22Rv1 (cell line): ENCODE data around the gene ATG13.

Experiments used
- H3K27ac ChIP-seq: fragments of 450-650 bp; 2 replicates; pipeline ENCODE4 v1.5.1; 2017
- ZFX ChIP-seq: fragments of 450-650 bp; IDR thresholded peaks from 2 replicates; pipeline ENCODE4 v1.6.1; 2017; ENCODE audit warnings: antibody characterized with exemption, borderline replicate concordance
- TF ChIP-seq, protein P1 (sequence below): fragments of 450-650 bp; IDR thresholded peaks from 2 replicates; pipeline ENCODE4 v1.5.1; 2017; ENCODE audit warnings: mild to moderate bottlenecking

Gene ATG13

DNA sequence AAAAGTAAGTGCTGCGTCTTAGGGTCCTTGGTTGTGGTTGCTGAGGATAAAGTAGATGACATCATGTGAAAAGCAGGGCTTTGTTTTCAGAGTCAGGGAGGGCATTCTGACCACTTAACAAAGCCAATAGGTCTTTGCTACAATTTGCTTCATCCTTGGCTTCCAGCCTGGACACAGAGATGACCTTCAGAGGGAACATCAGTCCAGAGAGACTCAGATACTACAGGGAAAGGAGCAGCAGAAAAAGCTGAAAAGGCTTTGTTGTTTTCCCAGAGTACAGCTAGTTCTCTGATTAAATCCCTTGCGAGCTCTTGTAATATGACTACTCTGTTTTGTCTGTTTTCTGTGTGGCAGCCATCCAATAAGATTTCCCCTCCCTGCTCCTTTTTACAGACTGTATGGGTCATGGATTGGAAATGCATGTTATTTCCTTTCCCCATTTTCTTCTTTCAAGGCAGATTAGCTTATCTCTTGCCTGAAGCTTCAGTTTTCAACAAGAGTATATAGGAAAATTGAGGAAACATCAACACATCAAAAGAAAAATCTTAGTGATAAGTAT lies 31.9 kb downstream of the ATG13 start:
- H3K27ac ChIP-seq: peak overlapping the region; percentile 25
- no peak for TF ChIP-seq ZFX

DNA sequence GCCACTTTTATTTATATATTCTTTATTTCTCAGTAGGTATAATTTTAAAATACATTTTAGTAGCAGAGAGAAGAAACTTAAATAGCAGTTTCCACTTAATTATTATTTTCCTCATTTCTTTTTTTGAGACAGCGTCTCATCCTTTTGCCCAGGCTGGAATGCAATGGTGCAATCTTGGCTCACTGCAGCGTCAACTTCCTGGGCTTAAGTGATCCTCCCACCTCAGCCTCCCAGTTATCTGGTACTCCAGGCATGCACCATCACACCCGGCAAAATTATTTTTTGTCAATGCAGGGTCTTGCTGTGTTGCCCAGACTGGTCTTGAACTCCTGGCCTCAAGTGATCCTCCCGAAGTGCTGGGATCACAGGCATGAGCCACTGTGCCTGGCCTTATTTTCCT lies 38.3 kb downstream of the ATG13 start:
- no peak overlapping the region for H3K27ac ChIP-seq
- TF ChIP-seq ZFX: no peak
- TF ChIP-seq, protein P1, sequence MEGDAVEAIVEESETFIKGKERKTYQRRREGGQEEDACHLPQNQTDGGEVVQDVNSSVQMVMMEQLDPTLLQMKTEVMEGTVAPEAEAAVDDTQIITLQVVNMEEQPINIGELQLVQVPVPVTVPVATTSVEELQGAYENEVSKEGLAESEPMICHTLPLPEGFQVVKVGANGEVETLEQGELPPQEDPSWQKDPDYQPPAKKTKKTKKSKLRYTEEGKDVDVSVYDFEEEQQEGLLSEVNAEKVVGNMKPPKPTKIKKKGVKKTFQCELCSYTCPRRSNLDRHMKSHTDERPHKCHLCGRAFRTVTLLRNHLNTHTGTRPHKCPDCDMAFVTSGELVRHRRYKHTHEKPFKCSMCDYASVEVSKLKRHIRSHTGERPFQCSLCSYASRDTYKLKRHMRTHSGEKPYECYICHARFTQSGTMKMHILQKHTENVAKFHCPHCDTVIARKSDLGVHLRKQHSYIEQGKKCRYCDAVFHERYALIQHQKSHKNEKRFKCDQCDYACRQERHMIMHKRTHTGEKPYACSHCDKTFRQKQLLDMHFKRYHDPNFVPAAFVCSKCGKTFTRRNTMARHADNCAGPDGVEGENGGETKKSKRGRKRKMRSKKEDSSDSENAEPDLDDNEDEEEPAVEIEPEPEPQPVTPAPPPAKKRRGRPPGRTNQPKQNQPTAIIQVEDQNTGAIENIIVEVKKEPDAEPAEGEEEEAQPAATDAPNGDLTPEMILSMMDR: no peak

DNA sequence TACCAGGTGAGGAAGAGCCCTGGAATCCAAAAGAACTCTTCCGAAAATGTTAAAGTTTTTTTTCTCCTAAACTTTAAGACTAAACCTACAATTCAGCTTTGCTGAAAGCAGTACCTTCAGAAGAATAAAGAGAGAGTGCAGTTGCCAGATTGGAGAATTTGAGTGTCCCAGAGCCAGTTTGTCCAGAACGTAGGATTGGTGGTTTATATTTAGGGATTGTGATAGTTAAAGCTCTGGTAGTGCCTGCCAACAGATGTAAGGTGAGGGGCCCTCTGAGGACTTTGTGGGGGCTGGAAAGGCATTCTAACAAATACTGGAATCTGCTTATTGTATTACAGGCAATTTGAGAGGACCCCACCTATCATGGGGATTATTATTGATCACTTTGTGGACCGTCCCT lies 39.8 kb downstream of the ATG13 start:
- TF ChIP-seq, protein P1: no peak
- TF ChIP-seq ZFX: no peak
- H3K27ac ChIP-seq: no peak overlapping the region

DNA sequence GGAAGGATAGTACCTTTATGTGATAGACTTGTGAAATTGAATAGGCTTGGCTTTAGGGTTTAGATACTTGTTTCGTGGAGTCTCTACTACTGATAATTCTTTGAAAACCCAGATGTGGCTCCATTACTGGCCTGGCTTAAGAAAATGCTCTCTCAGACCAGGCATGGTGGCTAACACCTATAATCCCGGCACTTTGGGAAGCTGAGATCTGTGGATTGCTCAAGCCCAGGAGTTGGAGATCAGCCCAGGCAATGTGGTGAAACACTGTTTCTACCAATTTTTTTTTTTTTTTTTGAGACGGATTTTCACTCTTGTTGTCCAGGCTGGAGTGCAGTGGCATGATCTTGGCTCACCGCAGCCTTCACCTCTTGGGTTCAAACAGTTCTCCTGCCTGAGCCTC lies 40.9 kb downstream of the ATG13 start:
- no peak for TF ChIP-seq ZFX
- TF ChIP-seq, protein P1: no peak
- H3K27ac ChIP-seq: no peak overlapping the region

DNA sequence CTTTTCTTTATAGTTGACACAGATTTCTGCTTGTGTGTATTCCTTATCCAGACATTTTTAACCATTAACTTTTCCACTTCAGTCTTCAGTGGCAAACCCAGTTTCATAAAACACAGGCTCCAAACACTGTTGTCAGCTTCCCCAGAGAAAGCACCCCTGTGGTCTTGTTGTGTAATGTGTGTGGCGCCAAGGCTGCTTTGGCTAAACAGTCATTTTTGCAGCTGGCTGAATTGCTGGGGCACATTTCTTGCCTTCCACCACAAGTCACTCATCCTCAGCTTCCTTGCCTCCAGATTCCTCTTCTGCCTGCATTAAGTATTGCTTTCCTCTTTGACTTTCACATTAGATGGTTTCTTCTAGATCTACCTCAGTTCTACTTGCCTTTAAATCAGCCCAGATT lies 42.6 kb downstream of the ATG13 start:
- H3K27ac ChIP-seq: no peak overlapping the region

DNA sequence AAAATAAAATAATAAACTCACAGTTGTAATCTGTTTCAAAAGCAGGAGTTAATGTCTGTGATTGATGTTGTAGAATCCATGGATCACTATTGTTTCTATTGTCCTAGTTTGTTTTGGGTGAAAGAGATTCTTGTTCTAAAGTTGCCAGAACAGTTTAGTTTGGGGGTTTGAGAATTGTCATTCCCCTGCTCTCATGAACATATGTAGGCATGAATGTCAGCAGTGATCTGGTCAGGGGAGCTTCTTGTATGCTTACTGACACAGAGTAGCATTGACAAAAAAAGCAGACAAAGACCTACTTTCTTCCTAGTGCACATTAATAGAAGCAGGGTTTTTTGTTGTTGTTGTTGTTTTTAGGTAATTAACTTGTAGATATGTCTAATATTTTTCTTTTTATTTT lies 44.5 kb downstream of the ATG13 start:
- no peak for TF ChIP-seq ZFX
- TF ChIP-seq, protein P1: no peak
- no peak overlapping the region for H3K27ac ChIP-seq

More for the DNA sequence above, 42.6 kb downstream of the ATG13 start:
- TF ChIP-seq, protein P1: no peak
- no peak for TF ChIP-seq ZFX

DNA sequence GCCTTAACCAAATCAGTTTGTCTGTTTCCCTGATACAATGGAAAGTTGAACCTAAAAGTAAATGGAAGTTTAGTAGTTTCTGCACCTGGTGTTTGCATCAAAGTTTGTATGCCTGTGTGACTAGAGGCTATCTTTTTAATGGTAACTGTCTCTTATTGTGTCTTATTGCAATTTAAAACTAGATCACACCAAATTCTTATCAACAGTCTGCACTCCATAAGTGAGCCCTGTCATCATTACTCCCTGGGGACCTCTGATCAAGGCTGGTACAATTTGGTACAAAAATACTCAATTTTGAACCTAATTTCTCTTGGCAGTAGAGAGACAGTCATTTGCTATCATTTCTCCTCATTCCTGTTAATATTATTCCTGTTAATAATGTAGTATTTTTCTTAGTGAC lies 45.0 kb downstream of the ATG13 start:
- TF ChIP-seq, protein P1: no peak
- no peak for TF ChIP-seq ZFX
- no peak overlapping the region for H3K27ac ChIP-seq
